Mesothelial cell of epicardium (in vitro differentiated cells): ENCODE measurements around the gene PHLDB3. TPM values are rescaled to one million over a fixed set of nuclear protein-coding genes. Genes with fewer than 3 reads are reported as not detected.

Experiments
- DNase-seq, 2 experiments: peaks; one replicate each; pipeline ENCODE4 v3.0.0; 2021; ENCODE audit warnings: low spot score in 2 of 2; ENCODE audit not compliant: unreplicated experiment in 2 of 2
- H3K27ac Mint-ChIP-seq: 2 replicates; pipeline ENCODE4 v1.8.0; 2021; ENCODE audit warnings: mixed read lengths
- H3K27me3 Mint-ChIP-seq: 2 replicates; pipeline ENCODE4 v1.8.0; 2021; ENCODE audit warnings: low read depth, mixed read lengths
- H3K36me3 Mint-ChIP-seq: 2 replicates; pipeline ENCODE4 v1.8.0; 2021; ENCODE audit warnings: mixed read lengths
- H3K4me1 Mint-ChIP-seq: 2 replicates; pipeline ENCODE4 v1.8.0; 2021; ENCODE audit warnings: mixed read lengths
- H3K4me3 Mint-ChIP-seq: 2 replicates; pipeline ENCODE4 v1.8.0; 2021; ENCODE audit warnings: mild to moderate bottlenecking, moderate library complexity, mixed read lengths
- H3K9me3 Mint-ChIP-seq: 2 replicates; pipeline ENCODE4 v1.8.0; 2021; ENCODE audit warnings: mixed read lengths
- total RNA-seq: library from RNA; stranded (reverse); gene quantifications from 3 replicates; pipeline ENCODE4 v1.2.1, GENCODE V29; 2021
- TF ChIP-seq, protein P1 (sequence below): fragments of 200-600 bp; sonication (generic); IDR thresholded peaks from one replicate; pipeline ENCODE4 v1.5.0; 2021; ENCODE audit warnings: antibody characterized with exemption; ENCODE audit not compliant: unreplicated experiment

PHLDB3 gene
- total RNA-seq, 1 donor from 2014 or later, result 31.4 TPM

GRCh38 chr19:43476606-43477005 lies 27.9 kb downstream of the PHLDB3 start:
- Mint-ChIP-seq H3K27me3 (no peaks in the 10 kb centered on the region), H3K27ac (no peak overlapping the region), H3K36me3 (peaks cover 10% of the 10 kb centered on the region), H3K4me1 (peaks cover 7% of the 10 kb centered on the region), H3K9me3 (peaks cover 3% of the 10 kb centered on the region), H3K4me3 (no peak overlapping the region)
- DNase-seq, result no peak
- TF ChIP-seq, protein P1, sequence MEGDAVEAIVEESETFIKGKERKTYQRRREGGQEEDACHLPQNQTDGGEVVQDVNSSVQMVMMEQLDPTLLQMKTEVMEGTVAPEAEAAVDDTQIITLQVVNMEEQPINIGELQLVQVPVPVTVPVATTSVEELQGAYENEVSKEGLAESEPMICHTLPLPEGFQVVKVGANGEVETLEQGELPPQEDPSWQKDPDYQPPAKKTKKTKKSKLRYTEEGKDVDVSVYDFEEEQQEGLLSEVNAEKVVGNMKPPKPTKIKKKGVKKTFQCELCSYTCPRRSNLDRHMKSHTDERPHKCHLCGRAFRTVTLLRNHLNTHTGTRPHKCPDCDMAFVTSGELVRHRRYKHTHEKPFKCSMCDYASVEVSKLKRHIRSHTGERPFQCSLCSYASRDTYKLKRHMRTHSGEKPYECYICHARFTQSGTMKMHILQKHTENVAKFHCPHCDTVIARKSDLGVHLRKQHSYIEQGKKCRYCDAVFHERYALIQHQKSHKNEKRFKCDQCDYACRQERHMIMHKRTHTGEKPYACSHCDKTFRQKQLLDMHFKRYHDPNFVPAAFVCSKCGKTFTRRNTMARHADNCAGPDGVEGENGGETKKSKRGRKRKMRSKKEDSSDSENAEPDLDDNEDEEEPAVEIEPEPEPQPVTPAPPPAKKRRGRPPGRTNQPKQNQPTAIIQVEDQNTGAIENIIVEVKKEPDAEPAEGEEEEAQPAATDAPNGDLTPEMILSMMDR, result no peak

DNA sequence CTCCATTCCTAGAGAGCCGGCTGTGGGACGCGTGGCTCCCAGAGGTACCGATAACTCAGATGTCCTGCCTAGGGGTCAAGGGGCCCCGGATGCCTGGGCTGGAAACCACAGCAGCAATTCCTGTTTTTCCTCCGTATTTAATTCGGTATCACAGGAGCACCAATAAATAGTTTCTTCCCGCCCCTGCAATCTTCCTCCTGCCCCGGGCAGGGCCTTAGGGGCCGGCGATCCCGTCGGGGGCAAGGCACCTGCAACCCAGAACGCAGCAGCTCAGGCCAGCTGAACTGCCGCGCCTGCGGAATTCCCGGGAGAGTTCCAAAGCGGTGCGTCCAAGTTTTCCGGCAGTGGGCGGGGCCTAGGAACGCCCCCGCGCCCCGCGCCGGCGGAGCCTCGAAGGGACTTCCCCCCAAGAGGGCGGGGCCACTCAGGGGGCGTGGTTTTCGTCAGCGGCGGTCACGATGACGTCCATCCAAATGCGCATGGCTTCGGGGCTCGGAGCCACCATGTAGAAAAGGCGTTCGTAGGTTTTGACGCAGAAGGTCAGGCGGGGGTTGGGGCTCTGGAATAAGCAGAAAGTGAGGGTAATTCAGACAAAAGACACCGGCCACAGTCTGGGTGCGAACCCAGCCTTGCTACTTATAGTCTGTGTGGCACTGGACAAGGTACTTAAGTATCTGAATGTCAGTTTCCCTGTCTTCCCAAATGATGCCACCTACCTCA lies 29.4 kb downstream of the PHLDB3 start:
- Mint-ChIP-seq H3K9me3 (peaks cover 3% of the 10 kb centered on the region), H3K27ac (peak overlapping the region; percentile 97), H3K36me3 (peaks cover 10% of the 10 kb centered on the region), H3K4me1 (peaks cover 16% of the 10 kb centered on the region), H3K4me3 (peak overlapping the region; percentile 68), H3K27me3 (no peaks in the 10 kb centered on the region)
- DNase-seq, result peak; percentile 95 to 98
- TF ChIP-seq, protein P1, result no peak

DNA sequence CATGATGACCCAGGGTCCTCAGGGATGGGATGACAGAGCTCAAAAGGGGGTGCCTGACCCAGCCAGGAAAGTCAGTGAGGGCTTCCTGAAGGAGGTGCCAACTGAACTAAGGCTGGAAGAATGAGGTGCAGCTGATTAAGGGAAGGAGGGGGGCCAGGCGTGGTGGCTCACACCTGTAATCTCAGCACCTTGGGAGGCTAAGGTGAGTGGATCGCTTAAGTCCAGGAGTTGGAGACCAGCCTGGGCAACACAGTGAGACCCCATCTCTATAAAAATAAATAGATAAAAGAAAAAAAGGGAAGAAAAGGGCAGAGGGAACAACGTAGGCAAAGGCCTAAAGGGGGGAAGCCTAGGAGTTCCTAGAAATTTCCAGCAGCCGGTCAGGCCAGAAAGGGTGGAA lies 30.1 kb downstream of the PHLDB3 start:
- H3K27me3 Mint-ChIP-seq, result no peaks in the 10 kb centered on the region
- H3K36me3 Mint-ChIP-seq, result peaks cover 9% of the 10 kb centered on the region
- no peak overlapping the region for H3K4me3 Mint-ChIP-seq
- H3K4me1 Mint-ChIP-seq, result peaks cover 17% of the 10 kb centered on the region
- TF ChIP-seq, protein P1, result no peak
- no peak for DNase-seq
- H3K9me3 Mint-ChIP-seq, result peaks cover 3% of the 10 kb centered on the region
- H3K27ac Mint-ChIP-seq, result no peak overlapping the region

DNA sequence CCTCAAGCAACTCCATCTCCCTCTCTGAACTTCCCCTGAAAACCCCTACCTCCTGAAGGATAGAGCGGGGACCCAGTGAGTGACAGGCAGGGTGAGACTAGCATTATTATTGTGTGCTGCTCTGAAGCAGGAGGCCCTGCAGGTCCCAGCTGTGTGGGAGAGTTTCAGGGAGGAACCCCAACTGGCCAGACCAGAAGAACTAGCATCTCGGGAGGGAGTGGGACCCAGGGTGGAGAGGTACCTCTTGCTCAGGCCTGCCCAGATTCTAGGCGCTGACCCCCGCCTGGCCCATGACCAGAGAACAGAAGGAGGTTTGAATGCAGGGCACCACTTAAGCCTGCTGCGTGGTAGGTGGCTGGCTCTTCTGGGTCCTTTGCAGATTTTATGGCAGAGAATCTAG lies 33.5 kb downstream of the PHLDB3 start:
- DNase-seq, result no peak
- TF ChIP-seq, protein P1, result no peak
- peaks cover 1% of the 10 kb centered on the region for H3K27me3 Mint-ChIP-seq
- H3K4me3 Mint-ChIP-seq, result no peak overlapping the region
- peaks cover 3% of the 10 kb centered on the region for H3K9me3 Mint-ChIP-seq
- H3K36me3 Mint-ChIP-seq, result peaks cover 2% of the 10 kb centered on the region
- peak overlapping the region; percentile 64 for H3K27ac Mint-ChIP-seq
- H3K4me1 Mint-ChIP-seq, result peaks cover 17% of the 10 kb centered on the region

DNA sequence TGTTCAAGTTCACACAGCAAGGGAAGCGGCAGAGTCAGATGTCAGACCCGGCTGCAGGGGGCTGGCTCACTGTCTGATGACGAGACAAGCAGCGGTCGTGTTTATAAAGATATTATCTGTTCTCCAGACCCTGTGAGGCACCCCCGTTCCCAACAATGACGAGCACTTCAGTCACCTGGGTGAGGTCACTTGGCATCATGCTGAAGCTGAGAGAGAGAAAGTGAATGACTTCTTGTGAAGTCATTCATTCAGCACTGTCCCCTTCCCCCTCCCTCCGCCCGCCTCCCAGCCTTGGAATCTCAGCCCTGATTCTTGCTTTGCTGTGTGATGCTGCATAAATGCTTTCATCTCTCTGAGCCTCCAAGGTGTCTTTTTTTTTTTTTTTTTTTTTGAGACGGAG lies 34.3 kb downstream of the PHLDB3 start:
- Mint-ChIP-seq H3K27me3 (peaks cover 8% of the 10 kb centered on the region), H3K9me3 (no peaks in the 10 kb centered on the region), H3K4me3 (no peak overlapping the region), H3K4me1 (peaks cover 14% of the 10 kb centered on the region), H3K36me3 (no peaks in the 10 kb centered on the region), H3K27ac (peak overlapping the region; percentile 44)
- TF ChIP-seq, protein P1, result no peak
- no peak for DNase-seq
